H9 (cell line): ENCODE data around the gene GREB1L. TPM values are rescaled to one million over a fixed set of nuclear protein-coding genes. Genes with fewer than 3 reads are reported as not detected.

Source experiments
- DNase-seq: peaks from one replicate; pipeline ENCODE4 v3.0.0-alpha.2; 2017
- H2AFZ ChIP-seq: one replicate; pipeline ENCODE4 v1.6.1; 2013; ENCODE audit warnings: mild to moderate bottlenecking, low read length, control low read depth, moderate library complexity
- H2AK5ac ChIP-seq: 2 replicates; pipeline ENCODE4 v1.6.1; 2013; ENCODE audit warnings: low read length, control low read depth, mixed read lengths; ENCODE audit not compliant: insufficient read length
- H2BK120ac ChIP-seq: one replicate; pipeline ENCODE4 v1.6.1; 2013; ENCODE audit warnings: low read depth, mild to moderate bottlenecking, low read length, control low read depth, inconsistent platforms; ENCODE audit not compliant: poor library complexity, severe bottlenecking
- H2BK12ac ChIP-seq: 2 replicates; pipeline ENCODE4 v1.6.1; 2013; ENCODE audit warnings: low read length, control low read depth, mixed read lengths, low read depth; ENCODE audit not compliant: insufficient read length
- H2BK15ac ChIP-seq: 2 replicates; pipeline ENCODE4 v1.6.1; 2013; ENCODE audit warnings: low read depth, low read length, control low read depth
- H2BK20ac ChIP-seq: one replicate; pipeline ENCODE4 v1.6.1; 2013; ENCODE audit warnings: low read depth, mild to moderate bottlenecking, low read length, control low read depth, inconsistent platforms; ENCODE audit not compliant: poor library complexity, severe bottlenecking
- H2BK5ac ChIP-seq: 2 replicates; pipeline ENCODE4 v1.6.1; 2013; ENCODE audit warnings: low read length, control low read depth, mixed read lengths; ENCODE audit not compliant: insufficient read length
- H3K14ac ChIP-seq: 2 replicates; pipeline ENCODE4 v1.6.1; 2013; ENCODE audit warnings: low read length, control low read depth; ENCODE audit not compliant: insufficient read depth
- H3K18ac ChIP-seq: 2 replicates; pipeline ENCODE4 v1.6.1; 2013; ENCODE audit warnings: low read depth, mild to moderate bottlenecking, mixed read lengths, low read length, control low read depth; ENCODE audit not compliant: insufficient read length
- H3K23ac ChIP-seq: 2 replicates; pipeline ENCODE4 v1.6.1; 2013; ENCODE audit warnings: low read length, control low read depth, mixed read lengths, low read depth; ENCODE audit not compliant: insufficient read length
- H3K23me2 ChIP-seq: 2 replicates; pipeline ENCODE4 v1.6.1; 2013; ENCODE audit warnings: low read depth, mild to moderate bottlenecking, mixed read lengths, low read length, control low read depth; ENCODE audit not compliant: insufficient read length, poor library complexity, severe bottlenecking
- H3K27ac ChIP-seq: 2 replicates; pipeline ENCODE4 v1.5.1; 2013; ENCODE audit warnings: low read length, control low read depth, mixed read lengths, low read depth; ENCODE audit not compliant: insufficient read length
- H3K27me3 ChIP-seq: 2 replicates; pipeline ENCODE4 v1.6.1; 2013; ENCODE audit warnings: low read length, control low read depth, inconsistent platforms; ENCODE audit not compliant: insufficient read depth
- H3K4ac ChIP-seq: 2 replicates; pipeline ENCODE4 v1.6.1; 2013; ENCODE audit warnings: low read depth, mild to moderate bottlenecking, control low read depth, inconsistent platforms, low read length, moderate library complexity
- H3K4me1 ChIP-seq: 2 replicates; pipeline ENCODE4 v1.6.1; 2013; ENCODE audit warnings: low read length, control low read depth, inconsistent platforms; ENCODE audit not compliant: insufficient read depth
- H3K4me2 ChIP-seq: 2 replicates; pipeline ENCODE4 v1.6.1; 2013; ENCODE audit warnings: low read length, control low read depth, mixed read lengths; ENCODE audit not compliant: insufficient read length, insufficient read depth
- H3K56ac ChIP-seq: 2 replicates; pipeline ENCODE4 v1.6.1; 2013; ENCODE audit warnings: low read depth, mild to moderate bottlenecking, mixed read lengths, low read length, control low read depth; ENCODE audit not compliant: insufficient read length
- H3K79me1 ChIP-seq: 2 replicates; pipeline ENCODE4 v1.6.1; 2013; ENCODE audit warnings: low read depth, mild to moderate bottlenecking, moderate library complexity, low read length, control low read depth, inconsistent platforms; ENCODE audit not compliant: insufficient read depth, poor library complexity, severe bottlenecking
- H3K79me2 ChIP-seq: 2 replicates; pipeline ENCODE4 v1.6.1; 2013; ENCODE audit warnings: low read length, control low read depth, inconsistent platforms; ENCODE audit not compliant: insufficient read depth
- H3K9ac ChIP-seq: 2 replicates; pipeline ENCODE4 v1.6.1; 2013; ENCODE audit warnings: low read length, control low read depth, mixed read lengths; ENCODE audit not compliant: insufficient read length; ENCODE audit errors: extremely low read depth
- H3K9me3 ChIP-seq: one replicate; pipeline ENCODE4 v1.6.1; 2013; ENCODE audit warnings: low read depth, low read length, inconsistent platforms; ENCODE audit not compliant: control insufficient read depth
- H3T11ph ChIP-seq: one replicate; pipeline ENCODE4 v1.6.1; 2013; ENCODE audit warnings: mild to moderate bottlenecking, low read length, control low read depth, inconsistent platforms
- H4K20me1 ChIP-seq: one replicate; pipeline ENCODE4 v1.6.1; 2013; ENCODE audit not compliant: control insufficient read depth, insufficient read length, insufficient read depth
- H4K5ac ChIP-seq: 2 replicates; pipeline ENCODE4 v1.6.1; 2013; ENCODE audit warnings: low read depth, mild to moderate bottlenecking, mixed read lengths, low read length, control low read depth; ENCODE audit not compliant: insufficient read length
- H4K8ac ChIP-seq: replicated peaks from 2 replicates; pipeline ENCODE4 v1.6.1; 2013; ENCODE audit warnings: low read length, control low read depth, mixed read lengths, low read depth; ENCODE audit not compliant: insufficient read length
- H4K91ac ChIP-seq: 2 replicates; pipeline ENCODE4 v1.6.1; 2013; ENCODE audit warnings: low read depth, mild to moderate bottlenecking, moderate library complexity, mixed read lengths, low read length, control low read depth; ENCODE audit not compliant: insufficient read length
- H3K27ac Mint-ChIP-seq, 3 experiments: 2 replicates in 2 of 3; 3 replicates in 1 of 3; pipeline ENCODE4 v1.8.0; 2020 to 2021; ENCODE audit warnings: mixed read lengths in 3 of 3, mild to moderate bottlenecking in 1 of 3, moderate library complexity in 1 of 3
- H3K27me3 Mint-ChIP-seq: 2 replicates; pipeline ENCODE4 v1.8.0; 2021; ENCODE audit warnings: low read depth, mild to moderate bottlenecking, moderate library complexity, mixed read lengths
- H3K36me3 Mint-ChIP-seq, 3 experiments: 2 replicates in 2 of 3; 3 replicates in 1 of 3; pipeline ENCODE4 v1.8.0; 2020 to 2021; ENCODE audit warnings: low read depth in 3 of 3, mixed read lengths in 3 of 3; ENCODE audit not compliant: insufficient read depth in 1 of 3
- H3K4me1 Mint-ChIP-seq, 2 experiments: 2 replicates each; pipeline ENCODE4 v1.8.0; 2020; ENCODE audit warnings: mixed read lengths in 2 of 2
- H3K4me3 Mint-ChIP-seq, 2 experiments: 2 replicates in 1 of 2; 3 replicates in 1 of 2; pipeline ENCODE4 v1.8.0; 2020 to 2021; ENCODE audit warnings: mild to moderate bottlenecking in 2 of 2, mixed read lengths in 2 of 2, moderate library complexity in 1 of 2
- H3K9me3 Mint-ChIP-seq, 2 experiments: 2 replicates in 1 of 2; 3 replicates in 1 of 2; pipeline ENCODE4 v1.8.0; 2020; ENCODE audit warnings: mild to moderate bottlenecking in 2 of 2, mixed read lengths in 2 of 2, moderate library complexity in 1 of 2
- WGBS: extraction: QIAGEN DNeasy Blood & Tissue Kit; methylation state at CpG from one replicate; pipeline ENCODE4 v1.1.7; 2013; ENCODE audit warnings: missing lambda C conversion rate, low lambda C conversion rate, mixed read lengths; ENCODE audit not compliant: insufficient read length; ENCODE audit errors: extremely low coverage; 5-methylcytosine and 5-hydroxymethylcytosine counted together
- total RNA-seq: library from RNA; stranded (reverse); gene quantifications from 2 replicates; pipeline ENCODE4 v1.2.1, GENCODE V29; 2021
- TF ChIP-seq, protein P1 (sequence below): fragments of 200-600 bp; sonication (generic); conservative IDR thresholded peaks from 3 replicates; pipeline ENCODE4 v1.8.0; 2021; ENCODE audit warnings: antibody characterized with exemption, mild to moderate bottlenecking

Gene GREB1L
- total RNA-seq, 1 experiment from 2014 or later, result 2.7 TPM

DNA sequence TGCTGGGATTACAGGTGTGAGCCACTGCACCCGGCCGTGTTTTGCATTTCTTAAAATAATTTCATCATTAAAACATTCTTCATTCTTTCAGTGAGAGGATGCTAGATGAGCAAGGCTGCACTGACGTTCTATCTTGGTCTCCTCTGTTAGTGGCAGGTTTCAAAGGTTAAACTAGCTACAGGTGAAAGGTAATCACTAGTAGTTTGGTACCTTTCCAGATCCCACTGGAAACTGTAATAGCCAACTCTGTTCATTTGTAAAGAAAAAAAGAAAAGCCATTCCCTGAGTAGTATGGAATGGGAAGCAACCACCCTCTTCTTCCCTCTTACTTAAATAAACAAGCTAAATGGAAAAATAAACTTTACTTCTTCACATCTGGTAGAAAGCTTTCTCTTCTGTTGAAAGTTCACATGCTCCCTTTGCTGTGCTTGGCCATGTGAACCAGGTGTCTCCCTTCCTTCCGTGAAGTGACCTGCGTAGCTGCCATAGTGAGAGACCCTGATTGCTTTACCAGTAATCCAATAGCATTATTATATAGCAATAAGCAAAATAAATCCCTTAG is 94.0 kb downstream of the GREB1L start:
- Mint-ChIP-seq H3K9me3 (no peaks in the 10 kb centered on the region), H3K4me3 (no peak overlapping the region), H3K27me3 (peaks cover 4% of the 10 kb centered on the region), H3K27ac (no peak overlapping the region), H3K36me3 (no peaks in the 10 kb centered on the region; a peak in 1 of 7 replicates), H3K4me1 (peaks cover 8 to 13% of the 10 kb centered on the region in 2 experiments)
- Histone ChIP-seq H3K18ac (no peak overlapping the region), H2BK5ac (no peak overlapping the region), H4K5ac (no peak overlapping the region), H2AFZ (no peak overlapping the region), H2BK12ac (no peak overlapping the region), H3K4ac (no peak overlapping the region), H3K27ac (no peak overlapping the region), H3K27me3 (no peaks in the 10 kb centered on the region), H3K23me2 (no peaks in the 10 kb centered on the region), H3K4me2 (no peak overlapping the region), H2AK5ac (no peak overlapping the region), H4K8ac (no peak overlapping the region), H2BK20ac (no peak overlapping the region), H3K9me3 (no peaks in the 10 kb centered on the region), H3K56ac (no peak overlapping the region), H3K79me2 (no peaks in the 10 kb centered on the region), H3K23ac (no peak overlapping the region), H3K4me1 (no peaks in the 10 kb centered on the region), H2BK120ac (no peak overlapping the region), H3K9ac (no peak overlapping the region), H3K79me1 (no peaks in the 10 kb centered on the region), H2BK15ac (no peak overlapping the region), H4K20me1 (no peaks in the 10 kb centered on the region), H4K91ac (no peak overlapping the region), H3T11ph (no peak overlapping the region), H3K14ac (no peak overlapping the region)
- no CpG with 5 or more reads among the region's 5 CpGs for WGBS
- DNase-seq, result no peak
- TF ChIP-seq, protein P1, sequence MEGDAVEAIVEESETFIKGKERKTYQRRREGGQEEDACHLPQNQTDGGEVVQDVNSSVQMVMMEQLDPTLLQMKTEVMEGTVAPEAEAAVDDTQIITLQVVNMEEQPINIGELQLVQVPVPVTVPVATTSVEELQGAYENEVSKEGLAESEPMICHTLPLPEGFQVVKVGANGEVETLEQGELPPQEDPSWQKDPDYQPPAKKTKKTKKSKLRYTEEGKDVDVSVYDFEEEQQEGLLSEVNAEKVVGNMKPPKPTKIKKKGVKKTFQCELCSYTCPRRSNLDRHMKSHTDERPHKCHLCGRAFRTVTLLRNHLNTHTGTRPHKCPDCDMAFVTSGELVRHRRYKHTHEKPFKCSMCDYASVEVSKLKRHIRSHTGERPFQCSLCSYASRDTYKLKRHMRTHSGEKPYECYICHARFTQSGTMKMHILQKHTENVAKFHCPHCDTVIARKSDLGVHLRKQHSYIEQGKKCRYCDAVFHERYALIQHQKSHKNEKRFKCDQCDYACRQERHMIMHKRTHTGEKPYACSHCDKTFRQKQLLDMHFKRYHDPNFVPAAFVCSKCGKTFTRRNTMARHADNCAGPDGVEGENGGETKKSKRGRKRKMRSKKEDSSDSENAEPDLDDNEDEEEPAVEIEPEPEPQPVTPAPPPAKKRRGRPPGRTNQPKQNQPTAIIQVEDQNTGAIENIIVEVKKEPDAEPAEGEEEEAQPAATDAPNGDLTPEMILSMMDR, result no peak
